GM10847 (cell line): ENCODE measurements around the gene FAM219A.

ENCODE experiments used
- POLR2A ChIP-seq: IDR thresholded peaks from 2 replicates; pipeline ENCODE4 v1.6.1; 2011; ENCODE audit not compliant: insufficient read length; ENCODE audit errors: extremely low read depth

FAM219A gene

GRCh38 chr9:34493972-34494535 lies 35.7 kb upstream of the FAM219A start:
- TF ChIP-seq POLR2A, result no peak

DNA sequence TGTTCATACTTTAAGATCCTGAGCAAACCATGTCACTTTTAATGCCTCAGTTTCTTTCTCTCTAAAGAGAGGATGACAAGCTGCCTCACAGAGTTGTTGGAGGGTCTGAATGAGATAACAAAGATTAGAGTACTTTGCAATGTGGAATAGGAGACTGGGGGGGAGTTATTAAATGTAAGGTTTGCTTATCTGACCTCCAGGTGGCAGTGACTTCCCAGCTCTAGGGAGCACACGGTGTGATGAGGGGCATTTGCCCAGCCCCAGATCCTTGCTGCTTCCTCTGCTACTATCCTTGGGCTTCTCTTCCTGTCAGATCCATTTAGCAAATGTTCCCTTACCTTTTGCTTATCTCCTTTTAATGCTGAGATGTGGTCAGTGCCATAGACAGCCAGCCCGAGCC lies 33.7 kb upstream of the FAM219A start:
- TF ChIP-seq POLR2A, result no peak

DNA sequence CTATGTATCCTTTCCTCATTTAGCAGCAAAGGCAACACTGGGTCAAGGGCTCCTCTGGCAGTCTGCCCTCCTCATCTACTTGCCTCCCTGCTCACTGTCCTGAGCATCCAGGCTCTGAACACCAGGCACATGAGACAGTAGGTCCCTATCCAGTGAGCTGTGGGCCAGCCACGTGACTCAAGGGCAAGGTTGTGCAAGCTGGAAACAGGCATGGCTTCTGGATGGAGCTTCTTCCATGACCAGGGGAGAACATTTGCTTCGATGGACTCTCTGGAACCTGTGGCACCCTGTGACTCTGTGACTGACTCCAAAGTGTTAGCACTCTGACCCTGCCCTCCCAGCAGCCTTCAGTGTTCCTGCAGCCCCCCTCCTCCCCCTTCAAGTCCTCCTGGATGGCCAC lies 33.2 kb upstream of the FAM219A start:
- TF ChIP-seq POLR2A, result no peak

GRCh38 chr9:34490760-34491159 lies 32.4 kb upstream of the FAM219A start:
- TF ChIP-seq POLR2A, result no peak

- TF ChIP-seq POLR2A, result no peak
Observed at GRCh38 chr9:34490360-34490759, 32.0 kb upstream of the FAM219A start.

- TF ChIP-seq POLR2A, result no peak
Observed at GRCh38 chr9:34486572-34486971, 28.2 kb upstream of the FAM219A start.

GRCh38 chr9:34485822-34486221 lies 27.5 kb upstream of the FAM219A start:
- TF ChIP-seq POLR2A, result no peak

DNA sequence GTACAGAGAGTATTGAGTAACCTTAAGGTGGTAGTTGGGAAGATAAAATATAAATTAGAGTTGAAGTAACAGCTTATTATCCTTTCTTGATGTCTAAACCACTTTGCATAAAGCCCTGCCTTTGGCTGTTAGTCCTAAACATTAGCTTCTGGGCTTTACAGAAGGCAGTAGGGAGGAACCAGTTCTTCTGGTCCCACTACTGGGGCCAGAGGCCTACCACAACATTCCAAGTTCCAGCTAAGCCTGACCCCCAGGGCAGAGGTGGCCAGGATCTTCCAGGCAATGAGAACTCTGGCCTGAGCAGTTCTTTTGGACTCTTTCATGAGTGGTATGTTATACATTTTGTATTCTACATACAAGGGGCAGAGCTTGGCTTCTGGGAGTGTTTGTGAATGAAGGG lies 26.3 kb upstream of the FAM219A start:
- TF ChIP-seq POLR2A, result no peak

DNA sequence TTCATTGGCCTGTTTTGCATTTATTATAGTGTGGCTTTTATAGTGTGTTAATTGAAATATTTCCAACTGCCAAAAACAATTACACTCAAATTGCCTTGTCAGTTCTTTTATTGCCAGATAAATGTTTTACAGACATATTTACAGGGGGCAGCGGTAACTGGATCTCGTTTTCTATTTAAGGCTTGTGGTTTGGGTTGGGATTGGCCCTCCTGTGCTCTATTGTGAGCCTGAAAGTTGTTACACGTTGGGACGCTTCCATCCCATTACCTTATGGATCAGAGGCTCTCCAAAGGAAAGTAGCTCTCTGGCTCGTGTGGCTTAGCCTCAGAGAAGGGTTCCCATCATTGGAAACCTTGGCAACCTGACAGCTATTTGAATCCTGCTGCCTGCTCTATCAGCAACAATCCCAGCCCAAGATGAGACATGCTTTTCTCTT lies 21.1 kb upstream of the FAM219A start:
- TF ChIP-seq POLR2A, result no peak

GRCh38 chr9:34477541-34477940 lies 19.2 kb upstream of the FAM219A start:
- no peak for TF ChIP-seq POLR2A

DNA sequence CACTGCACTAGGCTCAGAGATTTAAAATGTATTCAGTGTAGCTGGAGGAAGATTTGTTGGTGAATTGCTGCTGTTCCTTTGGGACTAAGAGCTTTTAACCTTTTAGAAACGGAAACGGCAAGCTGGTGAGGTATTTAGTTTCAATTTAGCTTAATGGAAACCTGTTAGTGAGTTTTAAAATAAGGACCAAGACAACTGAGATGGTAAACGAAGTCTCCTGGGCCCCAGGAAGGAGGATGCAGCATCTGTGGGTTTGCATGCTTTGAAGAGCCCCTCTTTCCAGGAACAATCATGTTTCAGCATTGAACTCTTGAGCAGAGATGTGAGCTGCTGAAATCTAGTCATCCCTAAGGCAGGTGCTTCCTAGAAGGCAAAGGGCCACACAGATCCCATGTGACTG lies 16.7 kb upstream of the FAM219A start:
- TF ChIP-seq POLR2A, result no peak

- TF ChIP-seq POLR2A, result no peak
Observed at GRCh38 chr9:34465468-34465867, 7.1 kb upstream of the FAM219A start.

- no peak for TF ChIP-seq POLR2A
Observed at GRCh38 chr9:34464571-34464970, 6.2 kb upstream of the FAM219A start.

DNA sequence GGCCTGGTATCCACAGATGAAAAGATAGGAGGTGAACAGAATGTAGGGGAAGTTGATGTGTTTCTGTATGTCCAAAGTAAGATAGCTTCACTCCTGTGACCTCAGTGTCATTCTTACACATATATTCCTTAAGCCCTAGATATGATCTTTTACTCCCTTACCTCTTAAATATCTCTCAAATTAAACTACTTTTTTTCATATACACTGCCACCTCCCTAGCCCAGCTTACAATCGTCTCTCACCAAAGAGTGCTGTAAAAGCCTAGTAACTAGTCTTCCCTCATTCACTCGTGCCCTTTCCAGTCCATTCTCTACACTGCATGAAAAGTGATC lies 5.5 kb upstream of the FAM219A start:
- TF ChIP-seq POLR2A, result no peak

DNA sequence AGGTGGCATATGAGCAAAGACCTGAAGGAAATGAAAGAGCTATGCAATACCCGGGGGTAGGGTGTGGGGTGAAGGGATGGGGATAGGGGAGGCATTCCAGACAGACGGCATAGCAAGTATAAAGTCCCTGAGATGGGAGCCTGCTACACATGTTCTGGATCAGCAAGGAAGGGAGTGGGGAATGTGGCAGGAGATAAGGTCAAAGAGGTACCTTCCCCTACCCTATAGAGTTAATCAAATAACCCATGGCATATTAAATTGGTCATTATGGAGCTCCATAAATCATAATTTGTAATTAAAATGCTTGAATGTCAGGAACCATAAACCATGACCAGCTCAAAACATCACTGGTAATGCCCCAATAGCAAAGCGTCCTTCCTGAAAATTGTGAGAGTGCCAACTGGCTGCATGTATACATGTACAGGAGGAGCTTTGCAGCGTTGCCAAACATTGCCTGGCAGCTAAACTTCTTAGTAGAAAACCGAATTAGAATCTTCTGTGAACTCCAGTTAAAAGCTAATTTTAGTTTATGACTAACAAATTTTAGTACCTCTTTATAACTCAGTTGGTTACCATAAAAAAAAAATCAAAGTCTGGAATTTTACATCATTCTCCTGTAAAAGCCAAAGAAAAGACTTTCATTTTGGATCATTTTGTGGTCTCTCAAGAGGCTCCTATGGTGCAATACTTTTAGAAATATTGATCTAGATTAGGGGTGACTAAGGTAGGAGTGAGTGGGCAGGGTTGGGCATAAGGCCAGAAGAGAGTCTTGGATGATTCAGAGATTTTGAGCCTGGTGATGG lies 4.9 kb upstream of the FAM219A start:
- TF ChIP-seq POLR2A, result no peak

- no peak for TF ChIP-seq POLR2A
Observed at GRCh38 chr9:34459941-34460340, 1.6 kb upstream of the FAM219A start.

DNA sequence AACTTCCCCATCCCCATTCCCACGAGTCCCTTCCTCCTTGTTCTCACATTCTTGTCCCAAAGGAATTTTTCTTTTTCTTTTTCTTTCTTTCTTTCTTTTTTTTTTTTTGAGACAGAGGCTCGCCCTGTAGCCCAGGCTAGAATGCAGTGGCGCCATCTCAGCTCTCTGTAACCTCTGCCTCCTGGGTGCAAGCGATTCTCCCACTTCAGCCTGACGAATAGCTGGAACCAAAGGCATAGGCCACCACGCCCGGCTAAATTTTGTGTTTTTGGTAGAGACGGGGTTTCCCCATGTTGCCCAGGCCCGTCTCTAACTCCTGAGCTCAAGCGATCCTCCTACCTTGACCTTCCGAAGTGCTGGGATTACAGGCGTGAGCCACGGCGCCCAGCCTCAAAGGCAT lies 986 bp upstream of the FAM219A start:
- no peak for TF ChIP-seq POLR2A
